Effector memory CD8-positive, alpha-beta T cell (primary cell): ENCODE data around the gene OSBPL9.

Source experiments
- ATAC-seq: fragments of 150-1000 bp; cut with Tn5 transposase; replicated peaks from 2 replicates; pipeline ENCODE4 v1.10.0; 2021; ENCODE audit warnings: mild to moderate bottlenecking, moderate library complexity
- DNase-seq, 3 experiments: peaks; one replicate each; pipeline ENCODE4 v3.0.0; 2021
- H3K27ac Mint-ChIP-seq, 2 donors: one replicate each; pipeline ENCODE4 v1.8.0; 2022; ENCODE audit warnings: mild to moderate bottlenecking in 2 of 2, mixed read lengths in 2 of 2, moderate library complexity in 2 of 2
- H3K27me3 Mint-ChIP-seq, 2 donors: one replicate each; pipeline ENCODE4 v1.8.0; 2022; ENCODE audit warnings: mixed read lengths in 2 of 2
- H3K36me3 Mint-ChIP-seq: one replicate; pipeline ENCODE4 v1.8.0; 2022; ENCODE audit warnings: mild to moderate bottlenecking, moderate library complexity, mixed read lengths; ENCODE audit not compliant: insufficient read depth
- H3K4me1 Mint-ChIP-seq, 2 donors: one replicate each; pipeline ENCODE4 v1.8.0; 2022; ENCODE audit warnings: low read depth in 2 of 2, mixed read lengths in 2 of 2
- H3K4me3 Mint-ChIP-seq, 2 donors: one replicate each; pipeline ENCODE4 v1.8.0; 2022; ENCODE audit warnings: mild to moderate bottlenecking in 2 of 2, mixed read lengths in 2 of 2, moderate library complexity in 2 of 2
- H3K9me3 Mint-ChIP-seq, 2 donors: one replicate each; pipeline ENCODE4 v1.8.0; 2022; ENCODE audit warnings: mixed read lengths in 2 of 2
- total RNA-seq, 9 experiments: gene quantifications; one replicate each; lab custom pipeline; 2026; lab: John Stamatoyannopoulos, UW

The OSBPL9 gene, protein sequence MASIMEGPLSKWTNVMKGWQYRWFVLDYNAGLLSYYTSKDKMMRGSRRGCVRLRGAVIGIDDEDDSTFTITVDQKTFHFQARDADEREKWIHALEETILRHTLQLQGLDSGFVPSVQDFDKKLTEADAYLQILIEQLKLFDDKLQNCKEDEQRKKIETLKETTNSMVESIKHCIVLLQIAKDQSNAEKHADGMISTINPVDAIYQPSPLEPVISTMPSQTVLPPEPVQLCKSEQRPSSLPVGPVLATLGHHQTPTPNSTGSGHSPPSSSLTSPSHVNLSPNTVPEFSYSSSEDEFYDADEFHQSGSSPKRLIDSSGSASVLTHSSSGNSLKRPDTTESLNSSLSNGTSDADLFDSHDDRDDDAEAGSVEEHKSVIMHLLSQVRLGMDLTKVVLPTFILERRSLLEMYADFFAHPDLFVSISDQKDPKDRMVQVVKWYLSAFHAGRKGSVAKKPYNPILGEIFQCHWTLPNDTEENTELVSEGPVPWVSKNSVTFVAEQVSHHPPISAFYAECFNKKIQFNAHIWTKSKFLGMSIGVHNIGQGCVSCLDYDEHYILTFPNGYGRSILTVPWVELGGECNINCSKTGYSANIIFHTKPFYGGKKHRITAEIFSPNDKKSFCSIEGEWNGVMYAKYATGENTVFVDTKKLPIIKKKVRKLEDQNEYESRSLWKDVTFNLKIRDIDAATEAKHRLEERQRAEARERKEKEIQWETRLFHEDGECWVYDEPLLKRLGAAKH
- total RNA-seq, result 77.3 to 117 (median 86.0) reads per million in 9 experiments

DNA sequence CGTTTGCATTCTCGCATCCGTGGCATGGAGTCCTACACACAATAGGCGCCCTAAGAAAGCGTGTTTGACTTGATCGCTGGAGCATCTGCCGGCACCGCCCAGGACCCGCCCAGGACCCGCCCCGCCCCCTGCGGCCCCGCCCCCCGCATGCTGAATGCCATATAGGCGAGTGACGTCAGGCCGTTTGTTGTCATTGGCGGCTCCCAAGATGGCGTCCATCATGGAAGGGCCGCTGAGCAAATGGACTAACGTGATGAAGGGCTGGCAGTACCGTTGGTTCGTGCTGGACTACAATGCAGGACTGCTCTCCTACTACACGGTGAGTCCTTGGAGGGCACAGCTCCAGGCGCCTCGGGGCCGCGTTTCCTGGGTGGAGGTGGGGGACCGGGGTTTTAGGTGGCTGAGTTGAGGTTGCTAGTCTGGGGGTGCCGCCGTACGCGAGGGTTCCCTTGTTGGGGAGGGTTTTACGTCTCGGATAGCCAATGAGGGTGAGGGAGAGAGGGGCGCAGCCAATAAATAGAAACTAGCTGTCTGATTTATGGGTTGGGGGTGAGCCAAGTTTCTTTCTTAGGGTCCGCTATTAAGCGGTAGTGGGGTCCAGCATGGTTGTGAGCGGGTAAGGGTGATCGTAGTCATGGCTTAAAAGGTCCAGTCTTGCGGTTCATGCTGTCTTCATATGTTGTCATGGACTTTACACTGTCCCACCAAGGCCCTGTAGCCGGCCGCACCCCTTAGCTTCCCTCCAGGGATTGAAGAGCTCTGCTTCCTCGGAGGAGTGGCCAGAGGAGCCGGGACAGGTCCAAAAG, at the start of gene OSBPL9:
TSS of gene OSBPL9 (plus strand) at position 190 of the 806 bp plus-strand sequence. CDS start at position 209, 19 bp downstream.
- Mint-ChIP-seq H3K27ac (peak within 1 kb of the TSS; percentile 98), H3K27me3 (peaks cover 0 to 10% of the 10 kb centered on the region in 2 donors), H3K4me3 (peak within 1 kb of the TSS; percentile 98 to 99), H3K36me3 (peaks cover 3% of the 10 kb centered on the region), H3K9me3 (no peaks in the 10 kb centered on the region), H3K4me1 (peaks cover 17 to 38% of the 10 kb centered on the region in 2 donors)
- peak; percentile 78 to 83 (median 81) for DNase-seq
- ATAC-seq, result peak; percentile 93

DNA sequence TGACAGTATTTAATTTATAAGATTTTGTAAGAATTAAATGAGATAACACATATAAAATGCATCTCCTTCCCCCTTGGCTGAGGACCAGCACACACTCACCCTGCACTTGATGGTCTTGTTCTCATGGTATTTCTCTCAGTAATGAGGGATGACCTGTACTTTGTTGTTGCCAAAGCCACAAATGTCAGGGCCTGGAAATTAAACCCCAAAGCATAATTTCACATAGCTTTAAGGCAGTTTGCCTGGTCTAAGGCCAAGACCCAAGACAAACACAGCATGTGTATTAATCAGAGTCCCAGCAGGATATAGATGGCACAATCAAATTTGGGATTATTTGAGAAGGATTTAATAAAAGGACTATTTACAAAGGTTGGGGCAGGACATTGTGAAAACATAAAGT, 49.2 kb upstream of the OSBPL9 start:
- H3K27ac Mint-ChIP-seq, result no peak overlapping the region
- no peaks in the 10 kb centered on the region for H3K27me3 Mint-ChIP-seq
- H3K9me3 Mint-ChIP-seq, result no peaks in the 10 kb centered on the region
- ATAC-seq (no peak), DNase-seq (no peak)
- H3K4me1 Mint-ChIP-seq, result peaks cover 10 to 18% of the 10 kb centered on the region in 2 donors
- H3K36me3 Mint-ChIP-seq, result peaks cover 3% of the 10 kb centered on the region
- no peak overlapping the region for H3K4me3 Mint-ChIP-seq

DNA sequence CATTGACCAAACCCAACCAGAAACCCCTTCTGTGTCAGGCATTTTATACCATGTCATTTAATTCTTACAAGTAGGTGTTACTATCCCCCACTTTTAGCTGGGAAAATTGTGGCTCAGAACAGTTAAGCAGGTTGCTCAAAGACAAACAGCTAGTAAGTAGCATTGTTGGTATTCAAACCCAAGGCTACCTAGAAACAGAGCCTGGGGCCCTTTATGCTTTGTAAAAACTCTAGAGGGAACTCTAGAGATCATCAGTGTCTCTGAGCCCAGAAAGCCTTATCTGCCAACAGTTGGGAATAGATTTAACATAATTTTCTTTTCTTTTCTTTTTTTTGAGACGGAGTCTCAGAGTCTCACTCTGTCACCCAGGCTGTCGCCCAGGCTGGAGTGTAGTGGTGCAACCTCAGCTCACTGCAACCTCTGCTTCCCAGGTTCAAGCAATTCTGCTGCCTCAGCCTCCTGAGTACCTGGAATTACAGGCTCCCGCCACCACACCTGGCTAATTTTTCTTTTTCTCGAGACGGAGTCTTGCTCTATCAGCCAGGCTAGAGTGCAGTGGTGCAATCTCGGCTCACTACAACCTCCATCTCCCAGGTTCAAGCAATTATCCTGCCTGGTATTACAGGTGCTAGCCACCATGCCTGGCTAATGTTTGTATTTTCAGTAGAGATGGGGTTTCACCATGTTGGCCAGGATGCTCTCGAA, 48.5 kb upstream of the OSBPL9 start:
- Mint-ChIP-seq H3K4me1 (peaks cover 10 to 18% of the 10 kb centered on the region in 2 donors), H3K4me3 (no peak overlapping the region), H3K27ac (peak overlapping the region in 1 of 2 donors; percentile 64), H3K9me3 (no peaks in the 10 kb centered on the region), H3K36me3 (peaks cover 3% of the 10 kb centered on the region), H3K27me3 (no peaks in the 10 kb centered on the region)
- no peak for ATAC-seq
- DNase-seq, result no peak

DNA sequence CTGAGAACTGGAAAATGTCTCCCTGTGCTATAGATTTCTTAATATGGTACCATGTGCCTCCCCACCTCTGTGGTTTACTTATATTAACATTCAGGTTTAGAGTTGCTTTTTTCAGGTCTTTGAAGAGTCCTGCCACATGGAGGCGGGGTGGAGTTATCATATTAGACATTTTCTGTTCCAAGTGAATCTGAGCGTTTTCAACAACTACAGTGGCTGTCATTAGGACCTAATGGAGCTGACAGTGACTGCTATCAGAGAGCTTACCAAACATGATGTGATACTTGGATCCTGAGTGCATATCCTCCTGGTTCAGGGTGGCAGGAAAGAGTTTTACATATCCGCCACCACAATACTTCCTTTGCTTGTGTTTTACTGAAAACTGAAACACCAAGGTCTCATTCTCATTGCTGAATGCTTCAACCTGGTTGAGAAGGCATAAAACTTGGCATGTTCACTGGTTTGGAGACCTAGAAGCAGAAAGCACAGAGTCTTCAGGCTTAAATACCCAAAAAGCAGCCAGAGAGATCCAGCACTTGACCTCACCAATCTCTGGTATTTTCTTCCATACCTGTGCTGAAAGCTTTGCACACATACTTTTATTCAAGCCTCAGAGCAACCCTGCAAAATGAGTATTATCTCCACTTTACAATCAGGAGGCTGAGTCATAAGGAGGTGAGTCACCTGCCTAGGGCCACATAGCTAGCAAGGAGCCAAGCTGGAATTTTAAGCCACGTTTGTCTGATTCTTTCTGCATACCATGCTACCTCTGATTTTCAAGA, 47.4 kb upstream of the OSBPL9 start:
- H3K9me3 Mint-ChIP-seq, result no peaks in the 10 kb centered on the region
- H3K27ac Mint-ChIP-seq, result peak overlapping the region; percentile 22 to 64
- peaks cover 10 to 16% of the 10 kb centered on the region in 2 donors for H3K4me1 Mint-ChIP-seq
- peak overlapping the region; percentile 16 to 22 for H3K4me3 Mint-ChIP-seq
- H3K27me3 Mint-ChIP-seq, result no peaks in the 10 kb centered on the region
- peak; percentile 77 for ATAC-seq
- H3K36me3 Mint-ChIP-seq, result peaks cover 3% of the 10 kb centered on the region
- DNase-seq, result no peak

DNA sequence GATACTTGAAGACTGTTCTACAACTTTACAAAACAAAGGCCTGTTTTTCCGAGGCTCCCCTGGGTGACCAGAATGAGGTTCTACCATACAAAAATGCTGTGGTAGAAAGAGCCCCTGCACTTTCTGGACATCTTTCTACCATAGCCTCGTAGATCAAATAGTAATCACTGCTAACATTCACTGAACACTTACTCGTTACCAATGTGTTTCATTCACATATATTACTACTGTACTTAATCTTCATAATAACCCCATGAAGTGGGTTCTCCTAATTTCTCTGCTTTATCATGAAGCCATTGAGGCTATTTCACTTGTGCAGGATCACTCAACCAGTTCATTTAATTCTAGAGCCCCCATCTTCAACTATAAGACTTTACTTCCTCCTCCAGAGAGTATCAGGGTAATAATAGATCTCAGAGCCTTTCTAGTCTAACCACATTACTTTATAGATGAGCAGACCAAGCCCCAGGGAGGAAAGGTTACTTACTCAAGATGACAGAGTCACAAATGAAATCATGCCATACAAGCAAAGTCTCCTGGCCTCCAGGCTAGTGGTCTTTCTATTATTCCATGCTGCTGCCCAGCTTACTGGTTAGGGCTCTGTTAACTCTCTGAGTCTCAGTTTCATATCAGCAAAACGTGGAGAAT, 46.7 kb upstream of the OSBPL9 start:
- peak overlapping the region; percentile 4 to 22 for H3K4me3 Mint-ChIP-seq
- no peaks in the 10 kb centered on the region for H3K27me3 Mint-ChIP-seq
- DNase-seq (no peak), ATAC-seq (no peak)
- H3K36me3 Mint-ChIP-seq, result peaks cover 3% of the 10 kb centered on the region
- peaks cover 10 to 16% of the 10 kb centered on the region in 2 donors for H3K4me1 Mint-ChIP-seq
- H3K9me3 Mint-ChIP-seq, result no peaks in the 10 kb centered on the region
- H3K27ac Mint-ChIP-seq, result peak overlapping the region; percentile 29 to 64

DNA sequence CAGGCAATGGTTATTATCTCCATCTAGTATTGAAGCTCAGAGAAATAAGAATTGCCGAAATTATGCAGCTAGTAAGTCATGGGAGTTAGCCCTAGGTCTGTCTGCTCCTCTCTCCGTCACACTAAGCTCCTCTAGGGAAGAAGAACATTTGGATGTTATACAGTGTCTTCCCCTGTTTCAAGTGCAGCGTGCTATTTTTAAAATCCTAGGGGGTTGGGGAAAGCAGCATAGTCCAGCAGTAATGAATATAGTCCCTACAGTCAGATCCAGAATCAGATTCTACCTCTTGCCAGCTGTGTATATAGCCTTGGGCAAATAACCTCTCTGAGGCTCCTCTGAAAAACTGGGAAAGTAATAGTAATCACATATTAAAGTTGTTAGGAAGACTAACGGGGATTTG, 44.5 kb upstream of the OSBPL9 start:
- H3K36me3 Mint-ChIP-seq, result peaks cover 3% of the 10 kb centered on the region
- no peaks in the 10 kb centered on the region for H3K27me3 Mint-ChIP-seq
- peak overlapping the region in 1 of 2 donors; percentile 12 for H3K27ac Mint-ChIP-seq
- DNase-seq (no peak), ATAC-seq (no peak)
- no peak overlapping the region for H3K4me3 Mint-ChIP-seq
- peaks cover 23 to 27% of the 10 kb centered on the region in 2 donors for H3K4me1 Mint-ChIP-seq
- no peaks in the 10 kb centered on the region for H3K9me3 Mint-ChIP-seq

DNA sequence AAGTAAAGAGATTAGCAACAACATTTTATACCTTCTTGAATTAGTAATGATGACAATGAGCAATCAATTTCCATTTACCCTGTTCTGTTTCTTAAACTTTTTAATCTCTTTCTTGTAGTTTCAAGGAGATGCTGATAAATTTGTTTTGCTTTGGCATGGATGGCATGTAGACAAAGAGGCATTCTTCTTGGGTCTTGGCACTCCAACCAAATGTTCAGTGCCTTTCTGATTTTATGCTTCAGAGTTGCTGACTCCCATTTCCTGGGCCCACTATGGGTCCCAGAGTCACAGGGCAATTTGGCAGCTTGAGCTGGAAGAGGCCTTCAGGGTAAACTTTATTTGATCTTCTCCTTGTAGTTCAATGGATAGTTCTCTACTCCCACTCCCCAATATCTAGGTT, 42.1 kb upstream of the OSBPL9 start:
- peaks cover 3% of the 10 kb centered on the region for H3K36me3 Mint-ChIP-seq
- no peak overlapping the region for H3K27ac Mint-ChIP-seq
- H3K4me1 Mint-ChIP-seq, result peaks cover 22 to 26% of the 10 kb centered on the region in 2 donors
- H3K4me3 Mint-ChIP-seq, result no peak overlapping the region
- H3K27me3 Mint-ChIP-seq, result no peaks in the 10 kb centered on the region
- no peak for ATAC-seq
- no peaks in the 10 kb centered on the region for H3K9me3 Mint-ChIP-seq
- no peak for DNase-seq

DNA sequence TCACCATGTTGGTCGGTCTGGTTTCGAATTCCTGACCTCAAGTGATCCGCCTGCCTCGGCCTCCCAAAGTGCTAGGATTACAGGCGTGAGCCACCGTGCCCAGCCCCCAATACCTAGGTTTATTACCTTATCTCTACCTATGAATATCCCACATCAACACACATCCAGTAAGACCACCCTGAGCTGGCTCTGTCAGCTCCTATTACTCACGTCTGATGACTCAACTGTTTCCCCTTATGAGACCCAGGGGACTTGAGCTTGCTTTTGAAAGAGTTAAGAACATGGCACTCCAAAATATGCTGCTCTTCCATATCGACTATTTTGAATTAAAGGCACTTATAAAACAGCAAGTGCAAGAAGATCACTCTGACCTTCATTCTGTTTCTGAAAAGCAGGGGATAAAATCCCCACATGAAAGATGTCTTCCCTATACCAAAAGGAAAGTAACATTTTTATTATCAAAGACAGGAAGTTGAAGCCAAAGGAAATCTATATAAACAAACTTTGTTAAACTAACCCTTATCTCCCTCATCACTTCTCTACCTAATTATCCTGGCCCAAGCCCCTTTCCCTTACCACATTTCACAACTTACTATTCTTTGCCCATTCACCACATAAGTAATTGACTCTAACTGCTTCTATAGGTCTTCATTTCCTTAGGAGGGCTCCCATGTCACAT, 41.3 kb upstream of the OSBPL9 start:
- Mint-ChIP-seq H3K27me3 (no peaks in the 10 kb centered on the region), H3K36me3 (no peaks in the 10 kb centered on the region), H3K4me3 (no peak overlapping the region), H3K27ac (peak overlapping the region; percentile 26 to 36), H3K4me1 (peaks cover 15 to 20% of the 10 kb centered on the region in 2 donors), H3K9me3 (no peaks in the 10 kb centered on the region)
- DNase-seq (no peak), ATAC-seq (no peak)

DNA sequence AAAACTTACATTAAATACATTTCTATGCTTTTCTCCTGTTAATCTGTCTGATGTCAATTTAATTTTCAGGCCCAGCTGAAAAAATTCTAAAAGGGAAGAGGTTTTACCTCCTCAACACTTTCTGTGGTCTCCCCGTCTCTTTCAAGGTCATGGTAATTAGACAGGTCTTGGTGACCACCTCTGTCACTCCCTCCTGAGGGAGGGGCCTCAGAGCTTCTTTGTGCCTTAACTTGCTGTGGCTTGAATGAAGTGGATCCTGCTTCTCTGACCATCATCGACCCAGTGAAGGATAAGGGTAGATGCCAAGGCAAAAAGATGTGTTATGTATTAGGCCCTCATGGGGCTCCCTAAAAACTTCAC, 40.8 kb upstream of the OSBPL9 start:
- Mint-ChIP-seq H3K36me3 (no peaks in the 10 kb centered on the region), H3K27ac (peak overlapping the region; percentile 26 to 36), H3K9me3 (no peaks in the 10 kb centered on the region), H3K4me3 (no peak overlapping the region), H3K27me3 (no peaks in the 10 kb centered on the region), H3K4me1 (peaks cover 15 to 20% of the 10 kb centered on the region in 2 donors)
- DNase-seq (no peak), ATAC-seq (no peak)

DNA sequence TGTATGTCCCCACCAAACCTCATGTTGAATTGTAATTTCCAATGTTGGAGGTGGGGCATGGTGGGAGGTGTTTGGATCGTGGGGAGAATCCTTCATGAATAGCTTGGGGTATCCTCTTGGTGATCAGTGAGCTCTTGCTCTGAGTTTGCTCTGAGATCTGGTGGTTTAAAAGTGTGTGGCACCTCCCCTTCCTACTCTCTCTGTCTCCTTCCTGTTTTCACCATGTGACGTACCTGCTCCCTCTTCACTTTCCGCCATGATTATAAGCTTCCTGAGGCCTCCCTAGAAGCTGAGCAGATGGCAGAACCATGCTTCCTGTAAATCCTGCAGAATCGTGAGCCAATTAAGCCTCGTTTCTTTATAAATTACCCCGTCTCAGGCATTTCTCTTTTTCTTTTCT, 40.0 kb upstream of the OSBPL9 start:
- Mint-ChIP-seq H3K27ac (peak overlapping the region in 1 of 2 donors; percentile 51), H3K27me3 (no peaks in the 10 kb centered on the region), H3K4me3 (no peak overlapping the region), H3K36me3 (no peaks in the 10 kb centered on the region), H3K4me1 (peaks cover 15 to 20% of the 10 kb centered on the region in 2 donors), H3K9me3 (no peaks in the 10 kb centered on the region)
- DNase-seq (no peak), ATAC-seq (no peak)

DNA sequence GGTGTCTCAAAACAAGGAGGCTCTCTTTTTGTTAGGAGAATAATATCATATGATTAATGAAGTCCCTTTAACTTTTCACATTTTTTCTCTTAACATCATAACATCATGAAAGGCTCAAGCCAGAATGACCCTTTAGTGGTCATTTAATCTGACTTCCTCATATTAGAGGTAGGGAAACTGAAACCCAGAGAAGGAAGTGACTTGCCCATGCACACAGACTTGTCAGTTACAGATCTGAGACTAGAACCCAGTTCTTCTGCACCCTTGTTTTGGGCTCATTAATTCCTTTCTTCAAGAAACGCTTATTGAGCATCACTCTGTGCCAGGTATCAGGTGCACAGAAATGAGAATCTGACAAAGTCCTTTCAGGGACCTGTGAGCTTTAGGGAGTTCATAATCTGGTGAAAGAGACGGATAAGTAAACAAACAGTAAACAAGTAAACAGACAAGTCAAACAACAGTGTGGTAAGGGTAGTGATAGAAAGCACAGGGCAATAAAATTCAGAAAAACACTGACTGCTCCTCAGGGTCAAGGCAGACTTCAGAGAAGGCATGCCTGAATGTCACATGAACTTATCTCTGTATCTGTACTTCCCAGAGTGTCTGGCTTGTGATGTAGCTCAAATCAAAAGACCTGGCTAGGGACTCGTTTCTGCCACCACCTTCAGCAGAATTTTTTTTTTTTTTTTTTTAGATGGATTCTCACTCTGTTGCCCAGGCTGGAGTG, 38.3 kb upstream of the OSBPL9 start:
- Mint-ChIP-seq H3K9me3 (no peaks in the 10 kb centered on the region), H3K36me3 (no peaks in the 10 kb centered on the region), H3K4me1 (peaks cover 15 to 20% of the 10 kb centered on the region in 2 donors), H3K27ac (peak overlapping the region in 1 of 2 donors; percentile 69), H3K27me3 (no peaks in the 10 kb centered on the region), H3K4me3 (no peak overlapping the region)
- ATAC-seq (no peak), DNase-seq (no peak)
